ENCODE data around the gene TMEM266.
A peak's percentile ranks its signal among the peaks of the same experiment; 100 is the strongest.

TMEM266 gene

GRCh38 chr15:76183930-76184649 lies 124.3 kb downstream of the TMEM266 start:
- Histone ChIP-seq H3K4me2 (ENCODE audit: low read length) (no peak overlapping the region), H2BK5ac (ENCODE audit: low read length) (no peak overlapping the region), H3K4me3 (ENCODE audit: low read length) (no peak overlapping the region), H3K79me2 (ENCODE audit: control insufficient read depth, insufficient read depth, low read length) (no peaks in the 10 kb centered on the region), H4K5ac (ENCODE audit: low read length) (no peak overlapping the region), H3K27ac (ENCODE audit: low read depth, low read length) (no peak overlapping the region), H3K56ac (ENCODE audit: low read length) (no peak overlapping the region), H3K23ac (ENCODE audit: low read length) (no peak overlapping the region), H3K4ac (ENCODE audit: low read depth, low read length) (no peak overlapping the region), H3K18ac (ENCODE audit: low read length) (no peak overlapping the region), H2BK15ac (replicated peaks; ENCODE audit: low read depth) (no peak overlapping the region), H3K27me3 (ENCODE audit: insufficient read depth, low read length, poor library complexity) (no peaks in the 10 kb centered on the region), H3K79me1 (ENCODE audit: low read length) (no peaks in the 10 kb centered on the region), H2BK120ac (ENCODE audit: low read depth, low read length) (no peak overlapping the region), H3K9ac (ENCODE audit: low read length) (no peak overlapping the region), H3K36me3 (ENCODE audit: control insufficient read depth, insufficient read depth, low read length) (no peaks in the 10 kb centered on the region), H4K8ac (ENCODE audit: low read depth, low read length) (no peak overlapping the region), H3K4me1 (ENCODE audit: control insufficient read depth, low read depth, low read length) (no peaks in the 10 kb centered on the region), H2AK5ac (ENCODE audit: low read length) (no peak overlapping the region)
- no CpG with 5 or more reads among the region's 10 CpGs for WGBS (ENCODE audit: extremely low coverage, insufficient coverage, low lambda C conversion rate)
- DNase-seq = no peak

GRCh38 chr15:76184650-76185035 lies 124.9 kb downstream of the TMEM266 start:
- no peaks in the 10 kb centered on the region for H3K79me1 ChIP-seq (ENCODE audit: low read length)
- H3K4me2 ChIP-seq (ENCODE audit: low read length) = no peak overlapping the region
- H3K36me3 ChIP-seq (ENCODE audit: control insufficient read depth, insufficient read depth, low read length) = no peaks in the 10 kb centered on the region
- H2BK120ac ChIP-seq (ENCODE audit: low read depth, low read length) = no peak overlapping the region
- no peak overlapping the region for H2BK15ac ChIP-seq (replicated peaks; ENCODE audit: low read depth)
- H2BK5ac ChIP-seq (ENCODE audit: low read length) = no peak overlapping the region
- H3K79me2 ChIP-seq (ENCODE audit: control insufficient read depth, insufficient read depth, low read length) = no peaks in the 10 kb centered on the region
- no peaks in the 10 kb centered on the region for H3K27me3 ChIP-seq (ENCODE audit: insufficient read depth, low read length, poor library complexity)
- H3K4ac ChIP-seq (ENCODE audit: low read depth, low read length) = no peak overlapping the region
- H3K56ac ChIP-seq (ENCODE audit: low read length) = no peak overlapping the region
- H3K27ac ChIP-seq (ENCODE audit: low read depth, low read length) = no peak overlapping the region
- H3K4me3 ChIP-seq (ENCODE audit: low read length) = no peak overlapping the region
- no peak overlapping the region for H3K18ac ChIP-seq (ENCODE audit: low read length)
- no peak overlapping the region for H2AK5ac ChIP-seq (ENCODE audit: low read length)
- H4K5ac ChIP-seq (ENCODE audit: low read length) = no peak overlapping the region
- H4K8ac ChIP-seq (ENCODE audit: low read depth, low read length) = no peak overlapping the region
- no peak overlapping the region for H3K9ac ChIP-seq (ENCODE audit: low read length)
- no CpG with 5 or more reads among the region's 13 CpGs for WGBS (ENCODE audit: extremely low coverage, insufficient coverage, low lambda C conversion rate)
- H3K23ac ChIP-seq (ENCODE audit: low read length) = no peak overlapping the region
- no peaks in the 10 kb centered on the region for H3K4me1 ChIP-seq (ENCODE audit: control insufficient read depth, low read depth, low read length)
- no peak for DNase-seq

- no peak overlapping the region for H4K5ac ChIP-seq (ENCODE audit: low read length)
- H3K4me2 ChIP-seq (ENCODE audit: low read length) = no peak overlapping the region
- no peak overlapping the region for H3K23ac ChIP-seq (ENCODE audit: low read length)
- H2BK120ac ChIP-seq (ENCODE audit: low read depth, low read length) = no peak overlapping the region
- no peaks in the 10 kb centered on the region for H3K79me2 ChIP-seq (ENCODE audit: control insufficient read depth, insufficient read depth, low read length)
- no peak overlapping the region for H3K9ac ChIP-seq (ENCODE audit: low read length)
- H2BK15ac ChIP-seq (replicated peaks; ENCODE audit: low read depth) = no peak overlapping the region
- H3K4ac ChIP-seq (ENCODE audit: low read depth, low read length) = no peak overlapping the region
- no peaks in the 10 kb centered on the region for H3K36me3 ChIP-seq (ENCODE audit: control insufficient read depth, insufficient read depth, low read length)
- no peaks in the 10 kb centered on the region for H3K4me1 ChIP-seq (ENCODE audit: control insufficient read depth, low read depth, low read length)
- no peak overlapping the region for H3K18ac ChIP-seq (ENCODE audit: low read length)
- H3K4me3 ChIP-seq (ENCODE audit: low read length) = no peak overlapping the region
- WGBS (ENCODE audit: extremely low coverage, insufficient coverage, low lambda C conversion rate) = no CpG with 5 or more reads among the region's 3 CpGs
- no peak overlapping the region for H4K8ac ChIP-seq (ENCODE audit: low read depth, low read length)
- no peak overlapping the region for H2BK5ac ChIP-seq (ENCODE audit: low read length)
- H3K56ac ChIP-seq (ENCODE audit: low read length) = no peak overlapping the region
- H3K27me3 ChIP-seq (ENCODE audit: insufficient read depth, low read length, poor library complexity) = no peaks in the 10 kb centered on the region
- H2AK5ac ChIP-seq (ENCODE audit: low read length) = no peak overlapping the region
- DNase-seq = peak; percentile 92
- H3K27ac ChIP-seq (ENCODE audit: low read depth, low read length) = no peak overlapping the region
- no peaks in the 10 kb centered on the region for H3K79me1 ChIP-seq (ENCODE audit: low read length)
These were observed 125.9 kb downstream of the TMEM266 start for GRCh38 chr15:76185716-76186115.

DNA sequence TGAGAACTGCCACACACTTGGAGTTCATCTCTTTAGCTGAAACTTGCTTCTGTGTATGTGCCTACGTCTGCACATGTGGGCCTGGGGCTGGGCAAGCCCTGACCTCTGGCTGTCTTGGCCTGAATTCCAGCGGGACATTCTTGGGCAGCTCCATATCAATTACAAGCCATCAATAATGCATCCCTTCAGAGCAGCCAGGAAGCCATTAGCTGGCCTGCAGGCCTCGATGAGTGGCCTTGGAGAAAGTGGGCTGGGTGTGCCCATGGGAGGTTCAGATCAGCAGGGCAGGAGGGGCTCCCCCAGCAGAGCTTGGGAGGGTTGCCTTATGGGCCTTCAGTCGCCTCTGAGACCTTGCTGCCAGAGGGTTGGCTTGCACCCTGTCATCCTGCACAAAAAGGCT lies 127.4 kb downstream of the TMEM266 start:
- H3K4me1 ChIP-seq (ENCODE audit: control insufficient read depth, low read depth, low read length) = no peaks in the 10 kb centered on the region

GRCh38 chr15:76189106-76189505 lies 129.3 kb downstream of the TMEM266 start:
- H3K56ac ChIP-seq (ENCODE audit: low read length) = no peak overlapping the region
- WGBS (ENCODE audit: extremely low coverage, insufficient coverage, low lambda C conversion rate) = no CpG with 5 or more reads among the region's 2 CpGs

More for the DNA sequence above, 127.4 kb downstream of the TMEM266 start:
- no peaks in the 10 kb centered on the region for H3K36me3 ChIP-seq (ENCODE audit: control insufficient read depth, insufficient read depth, low read length)
- H2BK120ac ChIP-seq (ENCODE audit: low read depth, low read length) = no peak overlapping the region
- no peak overlapping the region for H4K8ac ChIP-seq (ENCODE audit: low read depth, low read length)
- no peak overlapping the region for H3K4me2 ChIP-seq (ENCODE audit: low read length)
- H2BK5ac ChIP-seq (ENCODE audit: low read length) = no peak overlapping the region
- no peak overlapping the region for H2AK5ac ChIP-seq (ENCODE audit: low read length)
- H4K5ac ChIP-seq (ENCODE audit: low read length) = no peak overlapping the region
- no peak overlapping the region for H3K18ac ChIP-seq (ENCODE audit: low read length)
- no peak overlapping the region for H3K4me3 ChIP-seq (ENCODE audit: low read length)
- no peak for DNase-seq
- no peak overlapping the region for H3K9ac ChIP-seq (ENCODE audit: low read length)
- H3K23ac ChIP-seq (ENCODE audit: low read length) = no peak overlapping the region
- H3K56ac ChIP-seq (ENCODE audit: low read length) = no peak overlapping the region
- no peaks in the 10 kb centered on the region for H3K27me3 ChIP-seq (ENCODE audit: insufficient read depth, low read length, poor library complexity)
- no peak overlapping the region for H3K4ac ChIP-seq (ENCODE audit: low read depth, low read length)
- H3K27ac ChIP-seq (ENCODE audit: low read depth, low read length) = no peak overlapping the region
- no peaks in the 10 kb centered on the region for H3K79me1 ChIP-seq (ENCODE audit: low read length)
- no CpG with 5 or more reads among the region's 4 CpGs for WGBS (ENCODE audit: extremely low coverage, insufficient coverage, low lambda C conversion rate)
- no peaks in the 10 kb centered on the region for H3K79me2 ChIP-seq (ENCODE audit: control insufficient read depth, insufficient read depth, low read length)
- no peak overlapping the region for H2BK15ac ChIP-seq (replicated peaks; ENCODE audit: low read depth)

GRCh38 chr15:76190070-76190564 lies 130.3 kb downstream of the TMEM266 start:
- H3K56ac ChIP-seq (ENCODE audit: low read length) = no peak overlapping the region
- H3K4me2 ChIP-seq (ENCODE audit: low read length) = no peak overlapping the region
- no peaks in the 10 kb centered on the region for H3K79me2 ChIP-seq (ENCODE audit: control insufficient read depth, insufficient read depth, low read length)
- H4K5ac ChIP-seq (ENCODE audit: low read length) = no peak overlapping the region
- peaks cover 5% of the 10 kb centered on the region for H3K4me1 ChIP-seq (ENCODE audit: control insufficient read depth, low read depth, low read length)
- DNase-seq = no peak
- H2BK5ac ChIP-seq (ENCODE audit: low read length) = no peak overlapping the region
- H3K27me3 ChIP-seq (ENCODE audit: insufficient read depth, low read length, poor library complexity) = no peaks in the 10 kb centered on the region
- H2BK120ac ChIP-seq (ENCODE audit: low read depth, low read length) = no peak overlapping the region
- no peak overlapping the region for H2AK5ac ChIP-seq (ENCODE audit: low read length)
- H3K27ac ChIP-seq (ENCODE audit: low read depth, low read length) = no peak overlapping the region
- H3K4ac ChIP-seq (ENCODE audit: low read depth, low read length) = no peak overlapping the region
- no peak overlapping the region for H3K18ac ChIP-seq (ENCODE audit: low read length)
- no peak overlapping the region for H3K23ac ChIP-seq (ENCODE audit: low read length)
- no peak overlapping the region for H3K4me3 ChIP-seq (ENCODE audit: low read length)
- WGBS (ENCODE audit: extremely low coverage, insufficient coverage, low lambda C conversion rate) = no CpG with 5 or more reads among the region's 12 CpGs
- no peaks in the 10 kb centered on the region for H3K36me3 ChIP-seq (ENCODE audit: control insufficient read depth, insufficient read depth, low read length)
- H2BK15ac ChIP-seq (replicated peaks; ENCODE audit: low read depth) = no peak overlapping the region
- no peaks in the 10 kb centered on the region for H3K79me1 ChIP-seq (ENCODE audit: low read length)
- H4K8ac ChIP-seq (ENCODE audit: low read depth, low read length) = no peak overlapping the region
- H3K9ac ChIP-seq (ENCODE audit: low read length) = no peak overlapping the region

More at GRCh38 chr15:76189106-76189505, 129.3 kb downstream of the TMEM266 start:
- DNase-seq = no peak
- Histone ChIP-seq H3K27ac (ENCODE audit: low read depth, low read length) (no peak overlapping the region), H2BK5ac (ENCODE audit: low read length) (no peak overlapping the region), H3K79me2 (ENCODE audit: control insufficient read depth, insufficient read depth, low read length) (no peaks in the 10 kb centered on the region), H3K4me1 (ENCODE audit: control insufficient read depth, low read depth, low read length) (peaks cover 2% of the 10 kb centered on the region), H3K18ac (ENCODE audit: low read length) (no peak overlapping the region), H3K27me3 (ENCODE audit: insufficient read depth, low read length, poor library complexity) (no peaks in the 10 kb centered on the region), H4K8ac (ENCODE audit: low read depth, low read length) (no peak overlapping the region), H3K4ac (ENCODE audit: low read depth, low read length) (no peak overlapping the region), H3K4me3 (ENCODE audit: low read length) (no peak overlapping the region), H3K23ac (ENCODE audit: low read length) (no peak overlapping the region), H3K9ac (ENCODE audit: low read length) (no peak overlapping the region), H3K4me2 (ENCODE audit: low read length) (no peak overlapping the region), H2BK15ac (replicated peaks; ENCODE audit: low read depth) (no peak overlapping the region), H3K79me1 (ENCODE audit: low read length) (no peaks in the 10 kb centered on the region), H4K5ac (ENCODE audit: low read length) (no peak overlapping the region), H2AK5ac (ENCODE audit: low read length) (no peak overlapping the region), H2BK120ac (ENCODE audit: low read depth, low read length) (no peak overlapping the region), H3K36me3 (ENCODE audit: control insufficient read depth, insufficient read depth, low read length) (no peaks in the 10 kb centered on the region)

Data from mesendoderm (in vitro differentiated cells).